Measurements from ENCODE around the gene ZNF79.

Gene ZNF79

GRCh38 chr9:127426756-127427155 is 2.6 kb downstream of the ZNF79 start:
- H3K14ac ChIP-seq (ENCODE audit: low read length), result no peak overlapping the region
- H2AK5ac ChIP-seq (ENCODE audit: low read depth, low read length), result no peak overlapping the region
- H3K4me1 ChIP-seq (ENCODE audit: control insufficient read depth in 2 of 2, insufficient read depth in 1 of 2, low read depth in 1 of 2, low read length in 2 of 2), result peaks cover 9 to 10% of the 10 kb centered on the region in 2 donors
- H3K9ac ChIP-seq (ENCODE audit: low read depth, low read length, poor library complexity), result no peak overlapping the region
- H3K27ac ChIP-seq (replicated peaks; ENCODE audit: low read length), result no peak overlapping the region
- H2BK12ac ChIP-seq (ENCODE audit: low read length), result no peak overlapping the region
- peaks cover 10 to 50% of the 10 kb centered on the region in 2 donors for H3K36me3 ChIP-seq (replicated peaks in 1 of 2; ENCODE audit: control insufficient read depth in 2 of 2, insufficient read depth in 2 of 2, low read length in 2 of 2)
- no peak overlapping the region for H3K18ac ChIP-seq (ENCODE audit: low read length)
- DNase-seq (ENCODE audit: low spot score), result no peak
- H4K91ac ChIP-seq (ENCODE audit: low read depth, low read length, poor library complexity), result no peak overlapping the region
- no peaks in the 10 kb centered on the region for H3K27me3 ChIP-seq (ENCODE audit: control insufficient read depth in 3 of 3, insufficient read depth in 3 of 3, low read depth in 1 of 3, low read length in 3 of 3)
- WGBS, 2 donors (ENCODE audit: extremely low coverage in 2 of 2, insufficient read length in 2 of 2, insufficient replicate concordance in 1 of 2), result no CpG with 5 or more reads among the region's 2 CpGs
- no peak overlapping the region for H3K4ac ChIP-seq (ENCODE audit: low read length)
- H2BK5ac ChIP-seq (ENCODE audit: low read length), result no peak overlapping the region
- H3K4me2 ChIP-seq (ENCODE audit: insufficient read depth, low read length, poor library complexity, severe bottlenecking), result no peak overlapping the region
- no peak overlapping the region for H2BK15ac ChIP-seq (ENCODE audit: low read length)
- H3K23ac ChIP-seq (ENCODE audit: low read depth, low read length, poor library complexity), result no peak overlapping the region
- no peaks in the 10 kb centered on the region for H3K9me3 ChIP-seq (replicated peaks in 1 of 2; ENCODE audit: control insufficient read depth in 2 of 2, insufficient read depth in 1 of 2, low read depth in 1 of 2, low read length in 2 of 2)
- peaks cover 11% of the 10 kb centered on the region for H3K79me1 ChIP-seq (ENCODE audit: low read depth, low read length)
- H2BK120ac ChIP-seq (ENCODE audit: low read depth, low read length), result no peak overlapping the region
- no peak overlapping the region for H3K4me3 ChIP-seq (ENCODE audit: low read length in 2 of 2)
- no peak overlapping the region for H2AFZ ChIP-seq (ENCODE audit: low read length)
- H4K8ac ChIP-seq (ENCODE audit: low read depth, low read length), result no peak overlapping the region

- H3K27me3 ChIP-seq (ENCODE audit: control insufficient read depth in 3 of 3, insufficient read depth in 3 of 3, low read depth in 1 of 3, low read length in 3 of 3), result no peaks in the 10 kb centered on the region
- peaks cover 11 to 64% of the 10 kb centered on the region in 2 donors for H3K36me3 ChIP-seq (replicated peaks in 1 of 2; ENCODE audit: control insufficient read depth in 2 of 2, insufficient read depth in 2 of 2, low read length in 2 of 2)
- no peak overlapping the region for H2AFZ ChIP-seq (ENCODE audit: low read length)
- no peak overlapping the region for H3K18ac ChIP-seq (ENCODE audit: low read length)
- H3K79me1 ChIP-seq (ENCODE audit: low read depth, low read length), result peaks cover 11% of the 10 kb centered on the region
- no peak overlapping the region for H3K4ac ChIP-seq (ENCODE audit: low read length)
- H3K23ac ChIP-seq (ENCODE audit: low read depth, low read length, poor library complexity), result no peak overlapping the region
- H4K91ac ChIP-seq (ENCODE audit: low read depth, low read length, poor library complexity), result no peak overlapping the region
- no peak overlapping the region for H2AK5ac ChIP-seq (ENCODE audit: low read depth, low read length)
- no peak overlapping the region for H3K4me3 ChIP-seq (ENCODE audit: low read length in 2 of 2)
- whole genome bisulfite sequencing, 2 donors (ENCODE audit: extremely low coverage in 2 of 2, insufficient read length in 2 of 2, insufficient replicate concordance in 1 of 2), result no CpG with 5 or more reads among the region's 3 CpGs
- no peak overlapping the region for H2BK120ac ChIP-seq (ENCODE audit: low read depth, low read length)
- no peak overlapping the region for H3K14ac ChIP-seq (ENCODE audit: low read length)
- H3K4me2 ChIP-seq (ENCODE audit: insufficient read depth, low read length, poor library complexity, severe bottlenecking), result no peak overlapping the region
- H2BK12ac ChIP-seq (ENCODE audit: low read length), result no peak overlapping the region
- no peak overlapping the region for H3K27ac ChIP-seq (replicated peaks; ENCODE audit: low read length)
- no peak overlapping the region for H4K8ac ChIP-seq (ENCODE audit: low read depth, low read length)
- H2BK5ac ChIP-seq (ENCODE audit: low read length), result no peak overlapping the region
- no peak overlapping the region for H2BK15ac ChIP-seq (ENCODE audit: low read length)
- H3K9me3 ChIP-seq (replicated peaks in 1 of 2; ENCODE audit: control insufficient read depth in 2 of 2, insufficient read depth in 1 of 2, low read depth in 1 of 2, low read length in 2 of 2), result no peaks in the 10 kb centered on the region
- no peak for DNase-seq (ENCODE audit: low spot score)
- peaks cover 3 to 5% of the 10 kb centered on the region in 2 donors for H3K4me1 ChIP-seq (ENCODE audit: control insufficient read depth in 2 of 2, insufficient read depth in 1 of 2, low read depth in 1 of 2, low read length in 2 of 2)
- H3K9ac ChIP-seq (ENCODE audit: low read depth, low read length, poor library complexity), result no peak overlapping the region
Measured at GRCh38 chr9:127428348-127428747, 4.2 kb downstream of the ZNF79 start.

- H2AK5ac ChIP-seq (ENCODE audit: low read depth, low read length), result no peak overlapping the region
- peaks cover 21 to 85% of the 10 kb centered on the region in 2 donors for H3K36me3 ChIP-seq (replicated peaks in 1 of 2; ENCODE audit: control insufficient read depth in 2 of 2, insufficient read depth in 2 of 2, low read length in 2 of 2)
Measured at GRCh38 chr9:127430415-127430814, 6.2 kb downstream of the ZNF79 start.

GRCh38 chr9:127437497-127438264 is 13.5 kb downstream of the ZNF79 start:
- H3K4me3 ChIP-seq (ENCODE audit: low read length in 2 of 2), result no peak overlapping the region
- no peak overlapping the region for H2AFZ ChIP-seq (ENCODE audit: low read length)
- H3K27ac ChIP-seq (replicated peaks; ENCODE audit: low read length), result no peak overlapping the region
- H3K4me2 ChIP-seq (ENCODE audit: insufficient read depth, low read length, poor library complexity, severe bottlenecking), result no peak overlapping the region
- H2BK12ac ChIP-seq (ENCODE audit: low read length), result no peak overlapping the region
- H2BK15ac ChIP-seq (ENCODE audit: low read length), result no peak overlapping the region
- H2BK120ac ChIP-seq (ENCODE audit: low read depth, low read length), result no peak overlapping the region
- no peak overlapping the region for H3K4ac ChIP-seq (ENCODE audit: low read length)
- H3K14ac ChIP-seq (ENCODE audit: low read length), result no peak overlapping the region
- H2BK5ac ChIP-seq (ENCODE audit: low read length), result no peak overlapping the region
- no peaks in the 10 kb centered on the region for H3K79me1 ChIP-seq (ENCODE audit: low read depth, low read length)
- no CpG with 5 or more reads among the region's 12 CpGs for WGBS, 2 donors (ENCODE audit: extremely low coverage in 2 of 2, insufficient read length in 2 of 2, insufficient replicate concordance in 1 of 2)
- no peaks in the 10 kb centered on the region for H3K27me3 ChIP-seq (ENCODE audit: control insufficient read depth in 3 of 3, insufficient read depth in 3 of 3, low read depth in 1 of 3, low read length in 3 of 3)
- no peaks in the 10 kb centered on the region for H3K4me1 ChIP-seq (ENCODE audit: control insufficient read depth in 2 of 2, insufficient read depth in 1 of 2, low read depth in 1 of 2, low read length in 2 of 2)
- no peak overlapping the region for H3K9ac ChIP-seq (ENCODE audit: low read depth, low read length, poor library complexity)
- H2AK5ac ChIP-seq (ENCODE audit: low read depth, low read length), result no peak overlapping the region
- no peak overlapping the region for H4K91ac ChIP-seq (ENCODE audit: low read depth, low read length, poor library complexity)
- H3K18ac ChIP-seq (ENCODE audit: low read length), result no peak overlapping the region
- no peak overlapping the region for H4K8ac ChIP-seq (ENCODE audit: low read depth, low read length)
- peaks cover 0 to 8% of the 10 kb centered on the region in 2 donors for H3K9me3 ChIP-seq (replicated peaks in 1 of 2; ENCODE audit: control insufficient read depth in 2 of 2, insufficient read depth in 1 of 2, low read depth in 1 of 2, low read length in 2 of 2)
- H3K36me3 ChIP-seq (replicated peaks in 1 of 2; ENCODE audit: control insufficient read depth in 2 of 2, insufficient read depth in 2 of 2, low read length in 2 of 2), result peaks cover 45 to 91% of the 10 kb centered on the region in 2 donors
- no peak overlapping the region for H3K23ac ChIP-seq (ENCODE audit: low read depth, low read length, poor library complexity)
- DNase-seq (ENCODE audit: low spot score), result no peak

More at GRCh38 chr9:127430415-127430814, 6.2 kb downstream of the ZNF79 start:
- Histone ChIP-seq H3K4me2 (ENCODE audit: insufficient read depth, low read length, poor library complexity, severe bottlenecking) (no peak overlapping the region), H3K4me1 (ENCODE audit: control insufficient read depth in 2 of 2, insufficient read depth in 1 of 2, low read depth in 1 of 2, low read length in 2 of 2) (no peaks in the 10 kb centered on the region), H3K14ac (ENCODE audit: low read length) (no peak overlapping the region), H3K9ac (ENCODE audit: low read depth, low read length, poor library complexity) (no peak overlapping the region), H2BK15ac (ENCODE audit: low read length) (no peak overlapping the region), H4K8ac (ENCODE audit: low read depth, low read length) (no peak overlapping the region), H4K91ac (ENCODE audit: low read depth, low read length, poor library complexity) (no peak overlapping the region), H3K4me3 (ENCODE audit: low read length in 2 of 2) (no peak overlapping the region), H2BK12ac (ENCODE audit: low read length) (no peak overlapping the region), H3K27ac (replicated peaks; ENCODE audit: low read length) (no peak overlapping the region), H3K18ac (ENCODE audit: low read length) (no peak overlapping the region), H3K9me3 (replicated peaks in 1 of 2; ENCODE audit: control insufficient read depth in 2 of 2, insufficient read depth in 1 of 2, low read depth in 1 of 2, low read length in 2 of 2) (no peaks in the 10 kb centered on the region), H3K79me1 (ENCODE audit: low read depth, low read length) (peaks cover 4% of the 10 kb centered on the region), H3K4ac (ENCODE audit: low read length) (no peak overlapping the region), H3K27me3 (ENCODE audit: control insufficient read depth in 3 of 3, insufficient read depth in 3 of 3, low read depth in 1 of 3, low read length in 3 of 3) (no peaks in the 10 kb centered on the region), H2AFZ (ENCODE audit: low read length) (no peak overlapping the region), H2BK120ac (ENCODE audit: low read depth, low read length) (no peak overlapping the region), H2BK5ac (ENCODE audit: low read length) (no peak overlapping the region), H3K23ac (ENCODE audit: low read depth, low read length, poor library complexity) (no peak overlapping the region)
- WGBS, 2 donors (ENCODE audit: extremely low coverage in 2 of 2, insufficient read length in 2 of 2, insufficient replicate concordance in 1 of 2), result no CpG with 5 or more reads among the region's 8 CpGs
- no peak for DNase-seq (ENCODE audit: low spot score)

Data from neuronal stem cell (in vitro differentiated cells).